Activated CD4-positive, alpha-beta memory T cell treated with anti-CD3 and anti-CD28 coated beads, Interleukin-2, amount 10 ng/mL, durations not matched to agents 7 days and 5 days (primary cell): Measurements from ENCODE around the gene ABCC4. TPM values are rescaled to one million over a fixed set of nuclear protein-coding genes. Genes with fewer than 3 reads are reported as not detected.

Source experiments
- CTCF ChIA-PET: fragments of 350-600 bp; sonication (Branson Sonifier 250); formaldehyde crosslinking; loops from one replicate; lab custom pipeline; 2021; ENCODE audit warnings: antibody characterized with exemption, inconsistent platforms; lab: Charles Lee
- POLR2A ChIA-PET: fragments of 350-600 bp; sonication (Branson Sonifier 250); formaldehyde crosslinking; loops from one replicate; lab custom pipeline; 2021; ENCODE audit warnings: antibody characterized with exemption; lab: Charles Lee
- DNase-seq: peaks from one replicate; pipeline ENCODE4 v3.0.0-alpha.2; 2020
- H3K27ac Mint-ChIP-seq: one replicate; pipeline ENCODE4 v1.8.0; 2021; ENCODE audit warnings: mild to moderate bottlenecking, mixed read lengths
- H3K27me3 Mint-ChIP-seq: one replicate; pipeline ENCODE4 v1.8.0; 2021; ENCODE audit warnings: mixed read lengths
- H3K36me3 Mint-ChIP-seq: one replicate; pipeline ENCODE4 v1.8.0; 2021; ENCODE audit warnings: low read depth, mixed read lengths
- H3K4me1 Mint-ChIP-seq: one replicate; pipeline ENCODE4 v1.8.0; 2021; ENCODE audit warnings: mixed read lengths
- H3K4me3 Mint-ChIP-seq: one replicate; pipeline ENCODE4 v1.8.0; 2021; ENCODE audit warnings: mild to moderate bottlenecking, mixed read lengths
- H3K9me3 Mint-ChIP-seq: one replicate; pipeline ENCODE4 v1.8.0; 2021; ENCODE audit warnings: mixed read lengths
- total RNA-seq, 2 experiments: library from RNA; stranded (reverse); gene quantifications; one replicate each; pipeline ENCODE4 v1.2.3, GENCODE V29; 2021

Gene ABCC4
- total RNA-seq, 2 experiments from 2014 or later: 3.8 to 4.5 TPM

DNA sequence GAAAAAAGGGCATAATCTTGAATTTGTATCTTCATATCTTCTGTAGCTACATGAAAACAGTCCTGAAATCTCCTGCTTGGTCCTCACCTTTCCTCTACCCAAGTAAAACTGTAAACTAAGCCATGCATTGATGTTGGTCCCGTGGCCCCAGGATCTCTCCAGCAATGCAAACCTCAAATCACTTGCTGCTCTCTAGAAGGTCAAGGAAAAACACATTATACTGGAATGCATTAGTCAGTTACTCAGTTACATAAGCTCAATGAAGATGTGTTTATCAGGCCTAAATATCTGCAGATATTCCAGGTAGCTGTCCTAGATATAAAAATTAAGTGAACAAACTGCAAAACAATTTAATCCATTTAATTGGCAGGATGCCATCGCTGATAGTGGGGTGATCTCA lies 261.8 kb downstream of the ABCC4 start:
- H3K36me3 Mint-ChIP-seq: peaks cover 10% of the 10 kb centered on the region
- no peak for DNase-seq
- H3K9me3 Mint-ChIP-seq: no peaks in the 10 kb centered on the region
- ChIA-PET POLR2A (no interaction called here), CTCF (no interaction called here)
- H3K27ac Mint-ChIP-seq: no peak overlapping the region
- no peak overlapping the region for H3K4me3 Mint-ChIP-seq
- H3K27me3 Mint-ChIP-seq: no peaks in the 10 kb centered on the region
- no peaks in the 10 kb centered on the region for H3K4me1 Mint-ChIP-seq

DNA sequence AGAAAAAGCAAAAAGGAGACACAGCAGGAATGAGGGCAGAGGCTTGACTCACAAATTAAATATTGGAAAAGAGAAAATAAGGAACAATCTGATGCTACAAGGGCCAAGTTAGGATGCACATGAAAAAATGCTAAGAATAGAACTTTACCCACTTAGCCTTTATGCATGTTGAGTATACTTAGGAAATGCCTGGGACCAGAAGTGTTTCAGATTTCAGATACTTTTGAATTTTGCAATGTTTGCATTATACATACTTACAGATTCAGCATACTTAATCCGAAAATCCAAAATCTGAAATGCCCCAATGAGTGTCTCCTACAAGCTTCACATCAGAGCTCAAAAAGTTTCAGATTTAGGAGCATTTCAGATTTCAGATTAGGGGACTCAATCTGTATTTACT lies 262.3 kb downstream of the ABCC4 start:
- H3K27ac Mint-ChIP-seq: no peak overlapping the region
- no peak overlapping the region for H3K4me3 Mint-ChIP-seq
- ChIA-PET POLR2A (no interaction called here), CTCF (no interaction called here)
- peaks cover 10% of the 10 kb centered on the region for H3K36me3 Mint-ChIP-seq
- no peaks in the 10 kb centered on the region for H3K27me3 Mint-ChIP-seq
- no peaks in the 10 kb centered on the region for H3K9me3 Mint-ChIP-seq
- no peak for DNase-seq
- no peaks in the 10 kb centered on the region for H3K4me1 Mint-ChIP-seq

DNA sequence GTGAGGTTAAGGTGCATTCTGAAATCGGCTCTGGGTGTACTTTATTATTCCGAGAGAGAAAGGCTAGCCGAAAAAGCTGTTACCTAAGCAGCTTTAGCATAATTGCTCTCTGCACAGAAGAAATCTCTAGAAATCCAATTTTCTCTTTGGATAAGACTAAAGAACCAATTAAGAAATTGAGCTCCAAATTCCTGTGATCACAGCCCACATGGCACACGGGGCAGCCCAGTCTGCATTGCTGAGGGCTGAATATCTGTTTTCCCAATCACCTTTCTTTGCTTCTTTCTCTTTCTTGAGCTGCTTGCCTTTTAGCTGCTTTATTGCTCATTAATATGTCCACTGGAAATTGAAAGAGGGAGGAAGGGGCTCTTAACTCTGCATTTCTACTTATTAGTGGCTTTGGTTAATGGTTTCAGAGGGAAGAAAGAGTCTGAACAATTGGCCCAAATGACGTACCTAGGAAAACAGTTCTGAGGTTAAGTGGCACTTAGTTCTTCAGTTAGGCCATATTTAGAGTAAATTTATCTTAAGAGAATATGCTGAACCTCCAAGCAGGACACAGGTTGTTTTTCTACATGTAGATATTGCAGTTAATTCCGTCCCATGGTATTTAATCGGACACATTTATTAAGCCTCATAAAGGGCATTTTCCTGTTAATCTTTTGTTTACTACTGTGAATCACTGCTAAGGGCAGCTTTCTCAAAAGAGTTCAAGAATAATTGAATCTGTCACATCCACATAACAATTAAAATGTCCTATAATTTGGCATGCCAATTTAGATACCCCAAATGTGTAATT lies 265.7 kb downstream of the ABCC4 start:
- Mint-ChIP-seq H3K9me3 (no peaks in the 10 kb centered on the region), H3K36me3 (peaks cover 4% of the 10 kb centered on the region), H3K4me1 (no peaks in the 10 kb centered on the region), H3K27ac (no peak overlapping the region), H3K4me3 (no peak overlapping the region), H3K27me3 (no peaks in the 10 kb centered on the region)
- ChIA-PET POLR2A (no interaction called here), CTCF (no interaction called here)
- DNase-seq: no peak

DNA sequence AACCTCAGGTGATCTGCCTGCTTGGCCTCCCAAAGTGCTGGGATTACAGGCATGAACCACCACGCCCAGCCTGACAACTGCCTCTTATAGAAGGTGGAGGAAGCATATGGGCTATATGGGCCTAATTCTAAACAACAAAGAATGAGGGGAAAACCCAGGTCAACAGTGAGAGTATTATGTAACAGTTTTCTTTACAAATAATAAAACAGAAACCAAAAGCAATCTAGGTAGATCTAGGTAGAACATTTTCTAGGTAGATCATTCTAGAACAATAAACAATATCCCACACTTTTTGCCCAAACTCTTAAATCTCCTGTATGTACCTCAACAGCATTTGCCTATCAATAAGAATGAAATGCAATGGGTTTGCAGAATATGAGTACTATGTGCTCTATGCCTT lies 267.4 kb downstream of the ABCC4 start:
- Mint-ChIP-seq H3K27me3 (no peaks in the 10 kb centered on the region), H3K4me3 (no peak overlapping the region), H3K36me3 (peaks cover 4% of the 10 kb centered on the region), H3K27ac (no peak overlapping the region), H3K4me1 (no peaks in the 10 kb centered on the region), H3K9me3 (no peaks in the 10 kb centered on the region)
- ChIA-PET CTCF (no interaction called here), POLR2A (no interaction called here)
- DNase-seq: no peak

DNA sequence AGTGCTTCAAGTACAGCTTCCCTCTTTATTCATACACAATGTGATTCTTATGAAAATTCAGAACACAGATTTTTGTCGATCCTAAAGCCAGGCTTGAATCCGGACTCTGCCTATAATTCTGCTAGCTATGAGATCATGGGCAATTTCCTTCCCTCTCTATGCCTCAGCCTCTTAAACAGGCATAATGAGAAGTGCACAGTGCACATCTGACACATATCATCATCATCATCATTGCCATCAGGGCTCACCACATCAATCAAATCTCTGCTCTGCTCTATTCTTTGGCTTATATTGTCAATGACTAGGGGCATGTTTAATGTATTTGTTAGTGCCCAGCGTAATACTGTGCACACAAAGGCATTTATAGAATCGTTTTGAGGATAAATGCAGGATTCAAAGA lies 269.1 kb downstream of the ABCC4 start:
- Mint-ChIP-seq H3K4me1 (no peaks in the 10 kb centered on the region), H3K27ac (no peak overlapping the region), H3K27me3 (no peaks in the 10 kb centered on the region), H3K4me3 (no peak overlapping the region), H3K36me3 (no peaks in the 10 kb centered on the region), H3K9me3 (no peaks in the 10 kb centered on the region)
- DNase-seq: no peak
- ChIA-PET POLR2A (no interaction called here), CTCF (no interaction called here)

DNA sequence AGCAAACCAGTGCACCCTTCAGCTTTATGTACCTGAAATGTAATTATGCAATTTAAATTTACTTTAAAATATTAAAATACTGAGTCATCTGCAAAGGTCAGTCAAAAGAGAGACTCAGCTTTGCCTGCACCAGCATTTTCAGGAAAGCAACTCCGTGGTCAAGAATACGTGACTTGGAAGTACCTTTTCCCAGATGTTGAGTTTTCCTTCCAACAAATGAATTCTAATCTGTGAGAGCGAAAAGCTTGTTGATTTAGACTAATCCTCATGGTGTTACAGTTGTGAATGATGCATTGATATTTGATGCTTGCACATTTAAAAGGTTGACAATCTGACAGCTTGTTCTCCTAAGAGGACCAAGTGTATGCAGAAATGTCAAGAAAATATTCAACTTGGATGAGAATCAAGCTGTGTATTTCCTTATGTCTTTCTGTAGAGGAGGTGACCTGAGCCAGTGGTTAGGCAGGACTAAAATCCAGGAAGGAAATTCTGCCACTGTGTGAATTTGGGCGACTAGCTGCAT lies 270.4 kb downstream of the ABCC4 start:
- ChIA-PET CTCF (no interaction called here), POLR2A (no interaction called here)
- Mint-ChIP-seq H3K9me3 (no peaks in the 10 kb centered on the region), H3K27me3 (no peaks in the 10 kb centered on the region), H3K4me3 (no peak overlapping the region), H3K4me1 (no peaks in the 10 kb centered on the region), H3K27ac (no peak overlapping the region), H3K36me3 (no peaks in the 10 kb centered on the region)
- no peak for DNase-seq

DNA sequence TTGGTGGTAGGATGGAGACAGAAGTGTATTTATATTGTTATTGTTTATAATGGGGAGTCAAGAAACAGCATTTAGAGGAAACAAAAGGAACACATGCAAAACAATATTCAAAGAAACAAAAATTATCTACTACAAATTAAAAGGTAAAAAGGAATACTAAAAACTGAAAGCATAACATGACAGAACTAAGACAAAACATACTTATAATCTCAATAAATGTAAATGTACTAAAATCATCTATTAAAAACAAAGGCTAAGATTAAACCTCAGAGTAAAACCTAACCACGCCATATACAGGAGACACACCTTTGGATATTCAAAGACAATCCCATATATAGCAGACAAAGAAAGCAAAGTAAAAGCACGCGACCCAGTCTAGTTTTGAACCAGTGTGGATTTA lies 273.6 kb downstream of the ABCC4 start:
- ChIA-PET POLR2A (no interaction called here), CTCF (no interaction called here)
- no peak for DNase-seq
- no peaks in the 10 kb centered on the region for H3K36me3 Mint-ChIP-seq
- H3K27ac Mint-ChIP-seq: no peak overlapping the region
- H3K27me3 Mint-ChIP-seq: no peaks in the 10 kb centered on the region
- no peaks in the 10 kb centered on the region for H3K4me1 Mint-ChIP-seq
- no peak overlapping the region for H3K4me3 Mint-ChIP-seq
- H3K9me3 Mint-ChIP-seq: no peaks in the 10 kb centered on the region

DNA sequence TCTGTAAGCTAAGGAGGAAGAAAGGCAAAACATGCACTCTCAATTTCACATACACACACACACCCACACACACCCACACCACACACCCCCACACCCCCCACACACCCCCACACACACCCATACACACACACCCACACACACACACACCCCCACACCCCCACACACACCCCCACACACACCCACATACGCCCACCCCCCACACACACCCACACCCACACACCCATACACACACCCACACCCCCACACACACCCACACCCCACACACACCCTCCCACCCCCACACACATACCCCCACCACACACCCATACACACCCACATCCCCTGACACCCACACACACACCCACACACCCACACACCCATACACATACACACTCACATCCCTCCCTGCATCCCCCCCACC lies 276.1 kb downstream of the ABCC4 start:
- no peak for DNase-seq
- POLR2A ChIA-PET: no interaction called here
- CTCF ChIA-PET: no interaction called here
- no peaks in the 10 kb centered on the region for H3K27me3 Mint-ChIP-seq
- H3K4me1 Mint-ChIP-seq: no peaks in the 10 kb centered on the region
- no peaks in the 10 kb centered on the region for H3K36me3 Mint-ChIP-seq
- no peak overlapping the region for H3K4me3 Mint-ChIP-seq
- no peak overlapping the region for H3K27ac Mint-ChIP-seq
- no peaks in the 10 kb centered on the region for H3K9me3 Mint-ChIP-seq

DNA sequence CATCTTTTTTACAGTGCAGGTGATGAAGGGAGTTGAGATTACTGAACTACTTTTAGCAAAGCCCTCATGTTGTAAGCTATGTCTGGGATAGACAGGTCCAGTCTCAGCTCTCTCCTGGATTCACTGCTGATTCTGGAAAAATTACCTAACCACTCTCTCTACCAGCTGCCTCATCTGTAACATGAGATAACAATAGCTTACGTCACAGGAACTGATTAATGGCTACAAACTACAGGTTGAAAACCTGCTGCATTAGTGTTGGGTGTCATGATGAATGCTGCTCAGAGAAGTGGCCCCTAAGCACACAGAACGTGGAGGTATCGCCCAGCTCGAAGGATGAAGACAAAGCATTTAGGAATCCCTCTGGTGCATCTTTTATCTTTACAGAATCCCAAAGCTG lies 277.8 kb downstream of the ABCC4 start:
- POLR2A ChIA-PET: no interaction called here
- Mint-ChIP-seq H3K36me3 (no peaks in the 10 kb centered on the region), H3K27me3 (no peaks in the 10 kb centered on the region), H3K9me3 (no peaks in the 10 kb centered on the region), H3K27ac (no peak overlapping the region), H3K4me3 (no peak overlapping the region), H3K4me1 (no peaks in the 10 kb centered on the region)
- DNase-seq: no peak
- CTCF ChIA-PET: no interaction called here

DNA sequence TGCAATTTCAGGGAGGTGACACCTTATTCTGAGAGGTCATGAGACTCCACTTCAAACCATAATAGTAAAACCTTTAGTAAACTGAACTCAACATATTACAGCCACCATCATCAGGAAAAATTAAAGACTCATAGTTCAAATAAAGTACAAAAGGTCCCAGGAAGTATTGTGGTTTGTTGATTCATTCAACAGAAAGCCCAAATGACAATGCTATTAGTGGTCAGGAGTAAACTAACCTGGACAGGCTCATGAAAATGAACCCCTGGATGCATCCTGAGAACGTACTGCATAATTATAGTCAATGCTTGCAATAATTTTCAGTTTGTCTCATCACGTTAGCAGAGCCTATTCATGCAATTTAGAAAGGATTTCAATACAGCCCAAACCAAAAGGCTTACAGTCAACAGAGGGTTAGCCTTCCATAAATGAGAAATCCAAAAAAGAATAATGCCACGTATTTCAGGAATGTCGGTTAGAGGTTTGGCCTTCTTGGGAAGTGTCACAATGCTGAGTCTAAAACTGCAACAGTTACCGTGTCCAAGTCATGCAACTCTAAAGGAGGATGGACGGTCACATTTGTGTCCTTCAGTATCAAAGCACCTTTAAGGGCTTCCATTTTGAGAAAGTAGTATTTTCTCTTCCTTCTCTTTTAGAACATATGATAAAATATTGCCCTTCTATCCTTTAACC lies 280.8 kb downstream of the ABCC4 start:
- Mint-ChIP-seq H3K27ac (no peak overlapping the region), H3K4me3 (no peak overlapping the region), H3K4me1 (no peaks in the 10 kb centered on the region), H3K36me3 (no peaks in the 10 kb centered on the region), H3K9me3 (no peaks in the 10 kb centered on the region), H3K27me3 (no peaks in the 10 kb centered on the region)
- POLR2A ChIA-PET: no interaction called here
- no peak for DNase-seq
- CTCF ChIA-PET: no interaction called here

DNA sequence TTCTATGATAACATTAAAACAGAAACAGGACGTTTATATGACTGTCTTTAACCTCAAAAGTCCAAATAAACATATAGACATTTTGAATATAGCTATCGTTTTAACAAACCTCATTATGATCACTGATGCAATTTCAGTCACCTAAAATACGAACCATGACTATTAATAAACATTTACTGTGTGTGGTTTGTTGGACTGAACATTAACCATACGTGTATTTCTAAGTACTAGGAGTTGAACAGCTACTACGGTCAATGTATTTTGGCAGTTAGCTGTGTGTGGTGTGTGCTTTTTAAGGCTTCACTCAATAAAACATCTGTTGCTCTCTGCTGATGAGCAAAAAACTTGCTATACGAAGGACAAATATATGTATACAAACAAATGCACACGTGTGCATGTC lies 281.4 kb downstream of the ABCC4 start:
- no peak overlapping the region for H3K27ac Mint-ChIP-seq
- ChIA-PET POLR2A (no interaction called here), CTCF (no interaction called here)
- H3K9me3 Mint-ChIP-seq: no peaks in the 10 kb centered on the region
- H3K36me3 Mint-ChIP-seq: no peaks in the 10 kb centered on the region
- DNase-seq: no peak
- H3K4me1 Mint-ChIP-seq: no peaks in the 10 kb centered on the region
- no peak overlapping the region for H3K4me3 Mint-ChIP-seq
- no peaks in the 10 kb centered on the region for H3K27me3 Mint-ChIP-seq

DNA sequence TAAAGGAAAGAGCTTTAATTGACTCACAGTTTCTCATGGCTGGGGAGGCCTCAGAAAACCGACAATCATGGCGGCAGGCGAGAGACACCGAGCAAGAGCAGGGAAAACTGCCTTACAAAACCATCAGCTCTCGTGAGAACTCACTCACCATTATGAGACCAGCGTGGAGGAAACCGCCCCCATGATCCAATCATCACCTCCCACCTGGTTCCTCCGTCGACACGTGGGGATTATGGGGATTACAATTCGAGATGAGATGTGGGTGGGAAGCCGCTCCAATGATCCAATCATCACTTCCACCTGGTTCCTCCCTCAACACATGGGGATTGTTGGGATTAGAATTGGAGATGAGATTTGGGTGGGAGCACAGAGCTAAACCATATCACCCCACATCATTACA lies 293.9 kb downstream of the ABCC4 start:
- no peaks in the 10 kb centered on the region for H3K9me3 Mint-ChIP-seq
- POLR2A ChIA-PET: no interaction called here

DNA sequence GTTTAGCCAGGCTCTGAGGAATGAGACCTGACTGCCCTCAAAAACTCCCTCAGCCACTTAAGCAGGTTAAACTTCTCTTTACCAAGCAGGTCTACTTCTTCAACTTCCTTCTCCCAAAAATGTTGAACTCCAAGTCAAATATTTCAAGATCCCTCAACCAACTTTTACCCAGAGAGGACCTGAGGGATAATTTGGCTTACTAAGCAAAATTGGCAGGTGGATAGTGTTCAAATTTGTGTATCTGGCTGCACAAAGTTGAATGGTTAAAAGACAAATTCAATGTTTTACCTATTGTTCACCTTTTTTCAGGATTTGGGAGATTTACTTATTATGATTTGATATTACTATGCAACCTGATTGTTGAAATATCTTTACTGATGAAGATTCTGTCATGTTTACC lies 296.0 kb downstream of the ABCC4 start:
- no peaks in the 10 kb centered on the region for H3K4me1 Mint-ChIP-seq
- no peak overlapping the region for H3K27ac Mint-ChIP-seq
- H3K9me3 Mint-ChIP-seq: no peaks in the 10 kb centered on the region
- POLR2A ChIA-PET: no interaction called here
- H3K36me3 Mint-ChIP-seq: no peaks in the 10 kb centered on the region
- no peak overlapping the region for H3K4me3 Mint-ChIP-seq
- CTCF ChIA-PET: no interaction called here
- no peak for DNase-seq
- peaks cover 28% of the 10 kb centered on the region for H3K27me3 Mint-ChIP-seq

More for the DNA sequence above, 293.9 kb downstream of the ABCC4 start:
- Mint-ChIP-seq H3K36me3 (no peaks in the 10 kb centered on the region), H3K4me3 (no peak overlapping the region), H3K27ac (no peak overlapping the region), H3K4me1 (no peaks in the 10 kb centered on the region), H3K27me3 (peaks cover 16% of the 10 kb centered on the region)
- CTCF ChIA-PET: no interaction called here
- DNase-seq: no peak
